Measurements from ENCODE around the gene ST6GALNAC6. TPM values are rescaled to one million over a fixed set of nuclear protein-coding genes. Genes with fewer than 3 reads are reported as not detected.

ST6GALNAC6 gene
- total RNA-seq, 2 donors from 2014 or later: 53.4 to 67.2 TPM

- no peak overlapping the region for H3K27ac Mint-ChIP-seq
- ATAC-seq: no peak
- H3K4me3 Mint-ChIP-seq: peak overlapping the region; percentile 71
Observed at GRCh38 chr9:127917603-127918002, 18.2 kb upstream of the ST6GALNAC6 start.

GRCh38 chr9:127916720-127917581 lies 17.5 kb upstream of the ST6GALNAC6 start, which contains the start of gene ST6GALNAC4:
Gene ST6GALNAC4 (minus strand): TSS chr9:127917041. CDS start chr9:127916419, 622 bp downstream.
- H3K9me3 Mint-ChIP-seq: no peaks in the 10 kb centered on the region
- no peaks in the 10 kb centered on the region for H3K27me3 Mint-ChIP-seq
- peak within 1 kb of the TSS; percentile 71 for H3K4me3 Mint-ChIP-seq
- H3K36me3 Mint-ChIP-seq: no peaks in the 10 kb centered on the region
- peak; percentile 97 to 99 for ATAC-seq
- H3K27ac Mint-ChIP-seq: no peak within 1 kb of the TSS
- peaks cover 28 to 35% of the 10 kb centered on the region in 2 donors for H3K4me1 Mint-ChIP-seq (ENCODE audit: low read depth in 2 of 2)
- DNase-seq (ENCODE audit: low spot score): peak; percentile 96

More at GRCh38 chr9:127917603-127918002, 18.2 kb upstream of the ST6GALNAC6 start:
- Mint-ChIP-seq H3K4me1 (ENCODE audit: low read depth in 2 of 2) (peaks cover 28 to 35% of the 10 kb centered on the region in 2 donors), H3K36me3 (no peaks in the 10 kb centered on the region), H3K9me3 (no peaks in the 10 kb centered on the region), H3K27me3 (no peaks in the 10 kb centered on the region)
- DNase-seq (ENCODE audit: low spot score): no peak

GRCh38 chr9:127915801-127916719 lies 16.7 kb upstream of the ST6GALNAC6 start:
- DNase-seq (ENCODE audit: low spot score) (no peak), ATAC-seq (no peak)
- no peak overlapping the region for H3K27ac Mint-ChIP-seq
- no peaks in the 10 kb centered on the region for H3K9me3 Mint-ChIP-seq
- peaks cover 1% of the 10 kb centered on the region for H3K36me3 Mint-ChIP-seq
- no peaks in the 10 kb centered on the region for H3K27me3 Mint-ChIP-seq
- peaks cover 30 to 31% of the 10 kb centered on the region in 2 donors for H3K4me1 Mint-ChIP-seq (ENCODE audit: low read depth in 2 of 2)
- peak overlapping the region; percentile 71 for H3K4me3 Mint-ChIP-seq

- no peak for DNase-seq (ENCODE audit: low spot score)
- Mint-ChIP-seq H3K36me3 (peaks cover 7% of the 10 kb centered on the region), H3K4me1 (ENCODE audit: low read depth in 2 of 2) (peaks cover 33 to 37% of the 10 kb centered on the region in 2 donors), H3K27ac (no peak overlapping the region), H3K27me3 (no peaks in the 10 kb centered on the region), H3K9me3 (no peaks in the 10 kb centered on the region), H3K4me3 (peak overlapping the region; percentile 71)
- no peak for ATAC-seq
Observed at GRCh38 chr9:127915325-127915752, 15.9 kb upstream of the ST6GALNAC6 start.

GRCh38 chr9:127913682-127914081 lies 14.3 kb upstream of the ST6GALNAC6 start:
- H3K36me3 Mint-ChIP-seq: peaks cover 7% of the 10 kb centered on the region

GRCh38 chr9:127912882-127913281 lies 13.5 kb upstream of the ST6GALNAC6 start:
- H3K4me3 Mint-ChIP-seq: no peak overlapping the region
- H3K36me3 Mint-ChIP-seq: peaks cover 7% of the 10 kb centered on the region
- no peaks in the 10 kb centered on the region for H3K27me3 Mint-ChIP-seq
- ATAC-seq (no peak), DNase-seq (ENCODE audit: low spot score) (no peak)
- no peaks in the 10 kb centered on the region for H3K9me3 Mint-ChIP-seq
- peaks cover 18% of the 10 kb centered on the region in 2 donors for H3K4me1 Mint-ChIP-seq (ENCODE audit: low read depth in 2 of 2)
- H3K27ac Mint-ChIP-seq: no peak overlapping the region

More at GRCh38 chr9:127913682-127914081, 14.3 kb upstream of the ST6GALNAC6 start:
- no peak overlapping the region for H3K27ac Mint-ChIP-seq
- DNase-seq (ENCODE audit: low spot score) (no peak), ATAC-seq (no peak)
- H3K4me1 Mint-ChIP-seq (ENCODE audit: low read depth in 2 of 2): peaks cover 23 to 25% of the 10 kb centered on the region in 2 donors
- H3K27me3 Mint-ChIP-seq: no peaks in the 10 kb centered on the region
- no peak overlapping the region for H3K4me3 Mint-ChIP-seq
- H3K9me3 Mint-ChIP-seq: no peaks in the 10 kb centered on the region

GRCh38 chr9:127912296-127912695 lies 12.9 kb upstream of the ST6GALNAC6 start:
- ATAC-seq (no peak), DNase-seq (ENCODE audit: low spot score) (no peak)
- Mint-ChIP-seq H3K4me3 (no peak overlapping the region), H3K27ac (no peak overlapping the region), H3K36me3 (peaks cover 7% of the 10 kb centered on the region), H3K4me1 (ENCODE audit: low read depth in 2 of 2) (peaks cover 12 to 15% of the 10 kb centered on the region in 2 donors), H3K9me3 (no peaks in the 10 kb centered on the region), H3K27me3 (no peaks in the 10 kb centered on the region)

GRCh38 chr9:127910613-127911205 lies 11.3 kb upstream of the ST6GALNAC6 start:
- peaks cover 19 to 22% of the 10 kb centered on the region in 2 donors for H3K4me1 Mint-ChIP-seq (ENCODE audit: low read depth in 2 of 2)
- peak overlapping the region; percentile 17 for H3K4me3 Mint-ChIP-seq
- no peak for ATAC-seq
- H3K27ac Mint-ChIP-seq: peak overlapping the region; percentile 59 to 60
- no peak for DNase-seq (ENCODE audit: low spot score)
- no peaks in the 10 kb centered on the region for H3K9me3 Mint-ChIP-seq
- H3K27me3 Mint-ChIP-seq: no peaks in the 10 kb centered on the region
- peaks cover 7% of the 10 kb centered on the region for H3K36me3 Mint-ChIP-seq

- DNase-seq (ENCODE audit: low spot score): no peak
- Mint-ChIP-seq H3K36me3 (peaks cover 7% of the 10 kb centered on the region), H3K27me3 (no peaks in the 10 kb centered on the region), H3K9me3 (no peaks in the 10 kb centered on the region), H3K4me1 (ENCODE audit: low read depth in 2 of 2) (peaks cover 22 to 31% of the 10 kb centered on the region in 2 donors), H3K4me3 (no peak overlapping the region), H3K27ac (no peak overlapping the region)
- no peak for ATAC-seq
Observed at GRCh38 chr9:127909839-127910273, 10.5 kb upstream of the ST6GALNAC6 start.

- Mint-ChIP-seq H3K36me3 (peaks cover 7% of the 10 kb centered on the region), H3K9me3 (no peaks in the 10 kb centered on the region), H3K27ac (no peak overlapping the region), H3K4me1 (ENCODE audit: low read depth in 2 of 2) (peaks cover 32 to 44% of the 10 kb centered on the region in 2 donors), H3K27me3 (no peaks in the 10 kb centered on the region), H3K4me3 (no peak overlapping the region)
- DNase-seq (ENCODE audit: low spot score) (no peak), ATAC-seq (no peak)
Observed at GRCh38 chr9:127908660-127908926, 9.2 kb upstream of the ST6GALNAC6 start.

GRCh38 chr9:127907867-127908659 lies 8.7 kb upstream of the ST6GALNAC6 start:
- Mint-ChIP-seq H3K4me1 (ENCODE audit: low read depth in 2 of 2) (peaks cover 36 to 49% of the 10 kb centered on the region in 2 donors), H3K4me3 (no peak overlapping the region), H3K27ac (peak overlapping the region; percentile 100), H3K27me3 (no peaks in the 10 kb centered on the region), H3K9me3 (no peaks in the 10 kb centered on the region), H3K36me3 (peaks cover 7% of the 10 kb centered on the region)
- no peak for DNase-seq (ENCODE audit: low spot score)
- ATAC-seq: no peak

- H3K4me1 Mint-ChIP-seq (ENCODE audit: low read depth in 2 of 2): peaks cover 36 to 49% of the 10 kb centered on the region in 2 donors
- H3K9me3 Mint-ChIP-seq: no peaks in the 10 kb centered on the region
- no peaks in the 10 kb centered on the region for H3K27me3 Mint-ChIP-seq
- ATAC-seq: peak; percentile 55 to 60
- peaks cover 3% of the 10 kb centered on the region for H3K36me3 Mint-ChIP-seq
- DNase-seq (ENCODE audit: low spot score): peak; percentile 73
- peak overlapping the region; percentile 97 for H3K4me3 Mint-ChIP-seq
- H3K27ac Mint-ChIP-seq: peak overlapping the region; percentile 100
Observed at GRCh38 chr9:127905788-127906191, 6.4 kb upstream of the ST6GALNAC6 start.
